Measurements from ENCODE around the gene ADRM1. TPM values are rescaled to one million over a fixed set of nuclear protein-coding genes. Genes with fewer than 3 reads are reported as not detected.
A peak's percentile ranks its signal among the peaks of the same experiment; 100 is the strongest.

Gene ADRM1
- total and polyA plus RNA-seq, 2 of the 4 experiments (the other 2 are of a cell fraction), result 103 to 149 TPM

- no TSS peak for BruUV-seq (replicated peaks)
- H3K79me1 ChIP-seq (ENCODE audit: low read depth in 1 of 2, low read length in 2 of 2), result no peaks in the 10 kb centered on the region
- ChIA-PET CTCF (no interaction called here), POLR2A (ENCODE audit: unreplicated experiment) (no interaction called here)
- no peak overlapping the region for H2BK15ac ChIP-seq (ENCODE audit: low read depth, low read length)
- no peak overlapping the region for H3K9ac ChIP-seq (ENCODE audit: low read depth, low read length)
- no peak overlapping the region for H3K4ac ChIP-seq (ENCODE audit: low read depth, low read length)
- H2BK120ac ChIP-seq (ENCODE audit: low read depth, low read length), result no peak overlapping the region
- WGBS, 2 experiments (ENCODE audit: extremely low coverage in 2 of 2, insufficient read length in 1 of 2), result 84% methylated on average over 5 of the region's 16 CpGs; no CpG with 5 or more reads in 1 of the 2 experiments
- no peak overlapping the region for H3K14ac ChIP-seq (replicated peaks; ENCODE audit: low read depth, low read length)
- peak overlapping the region; percentile 11 for H2AFZ ChIP-seq (replicated peaks; ENCODE audit: low read length, poor library complexity)
- no peak overlapping the region for H3K23ac ChIP-seq (ENCODE audit: low read depth, low read length)
- H3K27me3 ChIP-seq (ENCODE audit: control insufficient read depth, insufficient read depth, low read length), result no peaks in the 10 kb centered on the region
- no peaks in the 10 kb centered on the region for H3K9me3 ChIP-seq (ENCODE audit: control insufficient read depth, insufficient read depth, low read length)
- H3K27ac ChIP-seq (ENCODE audit: insufficient read depth, low read length), result no peak overlapping the region
- peaks cover 9% of the 10 kb centered on the region; the same call in 1 of the 2 replicates for H3K36me3 ChIP-seq (ENCODE audit: control insufficient read depth, insufficient read depth, low read length)
- no peak overlapping the region for H2BK5ac ChIP-seq (ENCODE audit: low read depth, low read length, poor library complexity, severe bottlenecking)
- in situ Hi-C loops (cut with MboI; ENCODE audit: low sequenced_read_pairs), result no loop called here
- no peak overlapping the region for H3K18ac ChIP-seq (ENCODE audit: low read depth, low read length)
- no peak overlapping the region for H3K56ac ChIP-seq (ENCODE audit: extremely low read depth, insufficient read depth, low read length)
- no peak overlapping the region for H3K4me3 ChIP-seq (ENCODE audit: insufficient read depth, low read depth, low read length)
- ATAC-seq (ENCODE audit: low read depth), result no peak
- dilution Hi-C loops (cut with HindIII; ENCODE audit: low sequenced_read_pairs, unreplicated experiment), result no loop called here
- peaks cover 26% of the 10 kb centered on the region for H3K4me1 ChIP-seq (ENCODE audit: control insufficient read depth, insufficient read depth, low read length)
- no peak overlapping the region for H2BK20ac ChIP-seq (ENCODE audit: low read depth, low read length)
- H2AK9ac ChIP-seq (replicated peaks; ENCODE audit: low read depth, low read length, poor library complexity), result no peak overlapping the region
- TF ChIP-seq RAD21 (IDR thresholded peaks at IDR 0.05; ENCODE audit: low read length), result no peak
- TF ChIP-seq USF2 (IDR thresholded peaks at IDR 0.05; ENCODE audit: low read depth, low read length), result no peak
- no peak for TF ChIP-seq MXI1 (IDR thresholded peaks at IDR 0.05; ENCODE audit: borderline replicate concordance, low read depth, low read length)
- no peak for TF ChIP-seq BHLHE40 (IDR thresholded peaks at IDR 0.05; ENCODE audit: low read depth, low read length)
- no peak for TF ChIP-seq SMC3 (IDR thresholded peaks at IDR 0.05; ENCODE audit: low read depth, low read length)
- no peak for TF ChIP-seq CHD1 (IDR thresholded peaks at IDR 0.05; ENCODE audit: low read depth, low read length)
- TF ChIP-seq NFE2L2 (IDR thresholded peaks at IDR 0.05; ENCODE audit: low read depth, low read length), result no peak
- TF ChIP-seq CEBPB (IDR thresholded peaks at IDR 0.05; ENCODE audit: low read depth, low read length), result no peak
- TF ChIP-seq RCOR1 (IDR thresholded peaks at IDR 0.05; ENCODE audit: insufficient replicate concordance, low read length), result no peak
- no peak for TF ChIP-seq FOS (IDR thresholded peaks at IDR 0.05; ENCODE audit: low read depth, low read length)
- TF ChIP-seq MAZ (IDR thresholded peaks at IDR 0.05; ENCODE audit: borderline replicate concordance, low read depth, low read length), result no peak
- TF ChIP-seq POLR2A (IDR thresholded peaks at IDR 0.05; ENCODE audit: low read depth, low read length), result no peak
- no peak for TF ChIP-seq RFX5 (IDR thresholded peaks at IDR 0.05; ENCODE audit: low read depth, low read length)
- TF ChIP-seq ELK1 (IDR thresholded peaks at IDR 0.05; ENCODE audit: borderline replicate concordance, low read depth, low read length), result no peak
- no peak for TF ChIP-seq MAFK (IDR thresholded peaks at IDR 0.05; ENCODE audit: low read depth, low read length)
- H4K8ac ChIP-seq (ENCODE audit: low read depth in 2 of 2, low read length in 2 of 2), result no peak overlapping the region
- H3K4me2 ChIP-seq (ENCODE audit: low read depth, low read length), result no peak overlapping the region
- no peak for DNase-seq
- H4K20me1 ChIP-seq (ENCODE audit: insufficient read depth, low read length), result no peaks in the 10 kb centered on the region; the same call in 1 of the 2 replicates
- no peak overlapping the region for H2AK5ac ChIP-seq (ENCODE audit: low read depth, low read length)
- H4K5ac ChIP-seq (ENCODE audit: low read depth, low read length), result no peak overlapping the region
- intact Hi-C loops (cut with micrococcal nuclease), result no loop called here
- no peak overlapping the region for H4K91ac ChIP-seq (ENCODE audit: insufficient read depth, low read depth, low read length)
- no peaks in the 10 kb centered on the region for H3K9me1 ChIP-seq (ENCODE audit: insufficient read depth, low read length)
These were observed 50.7 kb downstream of the ADRM1 start for GRCh38 chr20:62353289-62354030.
